CD4-positive, alpha-beta T cell treated with Interleukin-6 at 100 ng/mL for 8 hours (primary cell): ENCODE data around the gene FAM217A.

Experiments
- DNase-seq: peaks from one replicate; pipeline ENCODE4 v3.0.0-alpha.2; 2020; ENCODE audit warnings: mixed read lengths, low spot score

The FAM217A gene

GRCh38 chr6:4021854-4022695 is 56.9 kb downstream of the FAM217A start:
- no peak for DNase-seq

DNA sequence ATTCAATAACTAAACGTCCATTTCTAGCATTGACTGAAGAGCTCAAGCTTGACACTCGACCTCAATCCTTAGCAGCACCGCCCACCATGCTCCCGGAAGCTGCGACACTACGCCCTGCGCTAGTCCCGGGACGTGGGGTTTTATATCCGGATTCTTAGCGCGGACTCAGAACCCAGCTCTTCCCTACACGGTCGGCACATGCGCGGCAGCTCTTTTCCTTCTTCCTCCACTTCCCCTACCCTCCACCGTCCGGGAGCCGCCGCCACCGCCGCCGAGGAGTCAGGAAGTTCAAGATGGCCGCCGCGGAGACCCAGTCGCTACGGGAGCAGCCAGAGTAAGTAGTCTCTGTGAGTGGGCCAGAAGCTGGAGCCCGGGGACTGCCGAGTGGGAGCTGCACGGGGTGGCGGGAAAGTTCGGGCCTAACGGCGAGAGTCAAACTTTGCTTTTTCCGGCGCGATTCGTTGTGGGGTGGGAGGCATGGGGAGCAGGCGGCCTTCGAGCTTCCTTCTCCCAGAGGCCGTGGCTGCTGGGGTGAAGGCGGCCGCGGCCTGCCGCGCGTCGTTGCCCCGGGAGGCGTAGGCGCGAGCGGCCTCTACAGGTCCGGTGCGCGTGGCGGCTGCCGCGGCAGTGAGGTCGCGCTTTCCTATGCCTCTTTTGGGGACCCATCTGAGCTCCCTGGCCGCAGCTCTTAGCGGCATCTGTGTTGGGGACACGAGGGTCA is 57.6 kb downstream of the FAM217A start:
- peak; percentile 85 for DNase-seq

GRCh38 chr6:4020822-4021132 is 58.2 kb downstream of the FAM217A start:
- DNase-seq: no peak

GRCh38 chr6:4018924-4019236 is 60.1 kb downstream of the FAM217A start:
- no peak for DNase-seq
